GM21619 (cell line): Measurements from ENCODE around the gene ADCY9.
"Not testable (repeated sequence)": the region's sequence is repeated elsewhere in the genome, so short reads cannot be mapped to it uniquely, and the experiment has no call there.

Source experiments
- ATAC-seq: cut with Tn5 transposase; IDR thresholded peaks from one replicate; pipeline ENCODE4 v1.9.1; 2021; ENCODE audit not compliant: unreplicated experiment

The ADCY9 gene

DNA sequence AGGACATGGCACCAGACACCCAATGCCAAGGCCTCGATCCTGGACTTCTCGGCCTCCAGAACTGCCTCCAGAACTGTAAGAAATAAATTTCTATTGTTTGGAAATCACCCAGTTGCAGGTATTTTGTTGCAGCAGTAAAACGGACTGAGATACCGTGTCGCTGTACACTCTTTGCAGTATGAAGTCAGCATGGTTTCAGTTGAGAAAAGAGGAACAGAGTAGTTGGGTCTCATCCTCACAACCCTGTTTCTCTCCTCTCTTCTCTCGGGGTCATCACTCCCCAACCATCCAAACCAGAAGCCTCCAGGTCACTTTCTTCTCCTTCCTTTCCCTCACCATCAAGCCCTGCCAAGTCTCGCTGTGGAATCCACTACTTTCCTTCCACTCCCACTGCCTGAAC is 77.8 kb downstream of the ADCY9 start:
- no peak for ATAC-seq

DNA sequence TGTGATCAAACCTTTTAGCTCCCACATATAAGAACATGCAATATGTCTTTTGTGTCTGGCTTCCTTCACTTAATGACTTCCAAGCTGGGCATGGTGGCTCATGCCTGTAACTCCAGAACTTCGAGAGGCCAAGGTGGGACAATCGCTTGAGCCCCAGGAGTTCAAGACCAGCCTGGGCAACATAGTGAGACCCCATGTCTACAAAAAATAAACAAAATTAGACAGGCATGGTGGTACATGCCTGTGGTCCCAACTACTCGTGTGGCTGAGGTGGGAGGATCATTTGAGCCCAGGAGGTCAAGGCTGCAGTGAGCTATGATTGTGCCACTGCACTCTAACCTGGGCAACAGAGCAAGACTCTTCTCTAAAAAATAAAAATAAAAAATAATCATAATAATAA is 79.3 kb downstream of the ADCY9 start:
- not testable (repeated sequence) for ATAC-seq

DNA sequence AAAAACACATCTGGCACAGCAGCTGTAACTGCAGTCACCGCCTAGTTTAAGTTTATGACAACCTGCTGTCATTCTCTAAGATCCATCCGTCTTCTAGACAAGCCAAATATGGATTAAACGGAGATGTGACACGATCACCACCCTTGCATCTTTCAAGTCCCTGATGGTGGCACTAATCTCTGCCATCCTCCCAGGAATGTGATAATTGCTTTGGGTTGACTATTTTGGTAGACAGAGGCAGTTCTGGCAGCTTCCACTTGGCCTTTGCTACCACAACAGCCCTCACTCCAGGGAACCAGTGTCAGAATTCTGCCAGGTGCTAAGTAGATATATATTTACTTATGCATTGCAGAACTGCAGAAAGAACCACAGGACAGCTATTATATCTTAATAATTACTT is 81.3 kb downstream of the ADCY9 start:
- ATAC-seq, result no peak

DNA sequence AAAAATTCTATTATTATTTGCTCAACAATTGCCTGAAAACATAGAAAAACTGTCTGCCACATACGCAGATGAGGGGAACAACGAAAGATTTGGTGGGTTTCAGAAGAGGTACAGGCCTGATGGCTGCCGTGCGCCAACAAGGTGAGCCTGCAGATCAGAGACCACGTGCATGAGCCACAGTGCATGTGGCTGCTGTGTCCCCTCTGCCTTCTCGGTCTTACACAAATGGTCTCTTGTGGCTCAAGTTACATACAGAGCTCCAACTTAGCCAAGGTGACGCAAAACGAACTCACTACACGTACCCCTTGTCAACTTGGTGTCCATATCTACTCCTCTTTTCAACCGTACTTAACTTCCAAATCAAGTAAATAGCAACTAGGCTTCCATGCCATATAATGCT is 82.3 kb downstream of the ADCY9 start:
- ATAC-seq, result no peak

DNA sequence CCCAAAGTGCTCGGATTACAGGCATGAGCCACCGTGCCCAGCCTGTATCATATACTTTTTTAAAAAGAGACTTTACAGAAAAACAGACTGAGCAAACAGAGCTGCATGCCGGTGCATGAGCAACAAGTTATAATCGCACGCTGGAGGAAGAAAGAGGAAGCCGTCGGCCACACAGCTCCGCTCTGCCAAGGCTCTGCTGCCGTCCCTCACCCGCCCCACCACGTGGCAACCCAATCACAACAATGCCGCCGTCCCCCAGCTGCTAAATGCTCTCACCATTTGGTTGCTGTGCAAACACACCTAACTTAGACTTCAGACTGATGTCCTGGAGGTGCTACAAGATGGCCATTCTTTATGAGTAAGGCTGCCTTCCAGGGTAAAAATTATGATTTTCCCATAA is 83.5 kb downstream of the ADCY9 start:
- ATAC-seq, result no peak

DNA sequence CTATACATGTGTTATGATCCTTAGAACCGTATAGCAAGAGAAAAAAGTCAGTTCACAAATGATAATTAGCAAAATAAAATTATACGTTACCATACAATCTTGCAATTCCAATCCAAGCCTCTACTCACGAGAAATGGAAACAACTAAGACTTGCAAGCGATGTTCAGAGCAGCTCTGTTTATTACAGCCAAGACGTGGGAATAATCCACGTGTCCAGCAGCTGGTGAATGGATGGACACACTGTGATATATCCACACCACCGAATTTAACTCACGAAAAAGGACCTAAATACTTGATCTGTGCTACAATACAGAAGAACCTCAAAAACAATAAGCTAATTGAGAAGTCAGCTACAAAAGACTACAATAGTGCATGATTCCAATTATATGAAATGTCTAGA is 88.1 kb downstream of the ADCY9 start:
- ATAC-seq, result no peak

DNA sequence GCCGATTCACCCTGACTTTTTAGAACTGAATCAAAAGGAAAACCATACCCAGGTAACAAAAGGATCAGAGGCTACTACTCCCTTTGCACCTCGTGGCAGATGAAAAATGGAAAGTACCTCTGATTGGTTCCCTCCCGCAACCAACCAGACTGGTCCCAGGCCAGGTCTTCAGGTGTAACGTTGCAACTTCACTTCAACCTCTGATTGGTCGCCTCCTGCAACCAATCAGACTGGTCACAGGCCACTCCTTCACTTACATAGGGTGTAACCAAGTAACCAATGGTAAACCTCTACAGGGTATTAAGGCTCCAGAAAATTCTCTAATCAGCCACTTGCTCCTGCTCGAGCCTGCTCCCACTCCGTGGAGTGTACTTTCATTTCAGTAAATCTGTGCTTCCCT is 89.4 kb downstream of the ADCY9 start:
- no peak for ATAC-seq

DNA sequence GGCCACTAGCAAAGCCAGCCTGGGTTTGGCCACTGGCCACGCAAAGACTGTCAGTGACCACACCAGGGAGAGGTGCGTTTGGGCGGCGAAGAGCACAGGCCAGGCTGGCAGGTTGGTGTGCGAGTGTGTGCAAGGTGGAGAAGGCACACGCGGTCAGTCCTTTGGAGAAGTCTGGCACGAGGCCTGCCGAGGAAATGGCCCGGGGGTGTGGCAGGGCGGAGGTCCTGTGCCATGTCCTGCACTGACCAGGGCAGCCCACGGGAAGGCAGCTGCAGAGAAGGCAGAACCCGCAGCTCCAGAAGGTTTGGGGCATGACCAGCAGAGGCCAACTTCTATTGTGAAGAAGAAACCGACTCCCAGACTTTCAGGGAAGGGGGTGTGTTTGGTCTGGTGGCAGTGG is 90.8 kb downstream of the ADCY9 start:
- no peak for ATAC-seq

DNA sequence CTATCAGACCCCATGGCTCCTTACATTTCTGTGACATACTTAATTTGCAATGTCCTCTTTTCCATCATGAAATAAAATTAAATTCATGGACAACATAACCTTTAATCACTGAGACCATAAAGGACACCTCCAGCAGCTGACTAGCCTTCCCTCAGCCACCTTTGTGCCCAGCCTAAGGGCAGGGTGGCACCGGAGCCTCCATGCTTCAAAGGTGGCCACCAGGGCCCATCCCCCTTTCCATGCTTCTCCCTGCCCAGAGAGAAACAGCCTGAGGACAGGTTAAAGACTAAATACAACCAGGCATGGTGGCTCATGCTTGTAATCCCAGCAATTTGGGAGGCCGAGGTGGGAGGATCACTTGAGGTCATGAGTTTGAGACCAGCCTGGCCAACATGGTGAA is 94.3 kb downstream of the ADCY9 start:
- no peak for ATAC-seq

DNA sequence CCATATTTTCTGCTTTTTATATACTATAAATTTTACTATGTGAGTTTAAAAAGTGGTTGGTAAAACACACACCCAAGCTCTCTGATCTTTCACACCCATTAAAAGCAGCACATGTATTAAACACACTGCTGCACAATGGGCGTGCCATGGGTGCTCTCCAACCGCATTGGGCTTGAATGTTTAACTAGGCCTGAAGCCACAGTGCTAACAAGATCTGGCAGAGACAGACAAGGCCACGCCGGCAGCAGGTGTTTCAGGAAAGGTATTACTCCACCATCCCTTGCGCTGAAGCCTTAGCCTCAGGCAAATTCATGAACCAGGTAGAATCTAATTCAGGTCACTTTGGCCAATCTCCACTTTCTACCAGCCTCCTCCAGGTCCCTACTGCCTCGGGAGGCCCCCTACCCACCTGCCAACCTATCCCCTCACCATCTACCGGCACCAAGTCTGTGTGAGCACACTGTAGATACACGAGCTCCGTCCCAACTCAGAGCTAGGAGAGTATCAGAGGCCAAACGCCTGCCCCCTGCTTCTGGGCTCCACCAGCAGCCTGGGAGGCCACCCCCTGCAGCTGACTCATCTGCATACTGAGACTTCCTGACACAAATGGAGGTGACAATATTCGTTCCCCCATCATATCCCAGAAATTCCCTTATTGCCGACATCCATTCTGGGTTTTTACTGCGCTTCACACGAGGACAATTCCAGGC is 95.0 kb downstream of the ADCY9 start:
- no peak for ATAC-seq

DNA sequence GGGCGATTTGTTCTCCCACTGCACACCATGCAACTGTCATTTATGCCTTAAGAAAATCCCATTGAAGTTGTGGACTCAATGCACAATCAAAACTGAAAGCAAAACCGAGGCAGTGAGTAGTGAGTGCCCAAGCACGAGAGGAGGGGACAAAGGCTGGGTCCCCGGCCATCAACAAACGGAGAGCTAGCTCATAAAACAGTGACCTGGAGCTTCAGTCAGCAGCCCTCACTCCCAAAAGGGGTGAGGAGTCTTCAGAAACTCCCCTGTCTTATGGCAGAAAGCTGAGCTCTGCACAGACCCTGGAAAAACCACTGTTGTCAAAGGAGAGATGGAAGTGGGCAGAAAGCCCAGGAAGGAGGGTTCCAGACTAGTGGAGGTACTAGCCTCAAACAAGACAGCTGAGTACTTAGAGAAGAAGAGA is 96.9 kb downstream of the ADCY9 start:
- no peak for ATAC-seq

DNA sequence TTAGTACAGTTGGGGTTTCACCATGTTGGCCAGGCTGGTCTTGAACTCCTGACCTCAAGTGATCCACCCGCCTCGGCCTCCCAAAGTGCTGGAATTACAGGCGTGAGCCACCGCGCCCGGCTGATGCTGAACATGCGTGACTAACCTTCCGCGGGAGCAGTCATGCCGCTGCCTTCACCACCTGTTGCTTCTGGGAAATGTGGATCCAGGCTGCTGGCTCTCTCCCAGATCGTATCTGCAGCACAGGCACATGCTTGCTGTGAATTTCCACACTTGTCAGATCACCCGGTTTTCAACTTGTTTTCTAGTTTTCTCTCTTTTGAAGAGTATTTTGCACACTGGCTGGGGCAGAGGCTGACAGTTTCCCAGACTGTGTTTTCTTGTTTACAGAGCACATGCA is 97.9 kb downstream of the ADCY9 start:
- ATAC-seq, result no peak

DNA sequence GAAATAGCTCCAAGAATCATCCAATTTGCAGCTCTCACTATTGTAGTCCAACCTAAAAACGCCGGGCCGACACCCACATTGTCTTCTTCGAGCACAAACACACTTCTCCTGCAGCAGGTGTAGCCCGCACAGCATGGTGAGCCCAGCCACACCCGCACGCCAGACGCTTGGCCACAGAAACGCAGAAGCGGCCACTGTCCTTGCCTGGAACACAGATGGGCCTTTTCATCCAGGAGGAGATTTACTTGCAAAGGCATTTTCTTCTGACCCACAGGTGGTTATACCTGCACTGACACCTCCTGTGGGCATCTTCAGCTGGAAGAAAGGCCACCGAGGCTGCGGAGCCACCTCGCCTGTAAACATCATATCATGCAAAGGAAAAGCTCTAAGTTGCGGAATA is 98.4 kb downstream of the ADCY9 start:
- ATAC-seq, result no peak

DNA sequence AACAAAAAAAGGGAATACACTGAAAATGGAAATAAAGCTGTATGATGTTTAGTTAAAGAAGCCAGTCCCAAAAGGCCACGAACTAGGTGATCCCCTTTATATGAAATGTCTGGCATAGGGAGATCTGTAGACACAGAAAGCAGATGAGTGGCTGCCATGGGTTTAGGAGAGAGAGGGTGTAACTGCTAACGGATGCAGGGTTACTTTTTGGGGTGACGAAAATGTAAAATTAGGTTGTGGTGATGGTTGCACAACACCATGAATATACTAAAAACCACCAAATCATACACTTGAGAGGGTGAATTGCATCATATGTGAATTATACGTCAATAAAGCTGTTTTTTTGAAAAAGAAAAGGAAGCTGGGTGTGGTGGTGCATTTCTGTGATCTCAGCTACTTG is 99.6 kb downstream of the ADCY9 start:
- ATAC-seq, result no peak

DNA sequence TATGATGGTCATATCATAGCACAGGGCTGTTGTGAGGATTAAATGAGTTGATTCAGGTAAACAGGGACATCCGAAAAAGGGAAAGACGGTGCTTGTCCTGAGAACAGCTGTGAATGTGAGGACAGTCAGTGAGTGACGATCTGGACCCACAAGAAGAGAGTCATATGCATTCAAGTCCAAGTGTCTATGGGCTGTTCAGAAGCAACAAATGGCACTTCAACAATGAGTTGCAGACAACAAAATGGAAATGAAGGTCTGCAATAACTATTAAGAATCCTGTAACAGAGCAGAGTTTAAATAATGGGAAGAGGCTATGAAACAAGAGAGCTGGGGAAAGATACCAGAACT is 100.3 kb downstream of the ADCY9 start:
- no peak for ATAC-seq

DNA sequence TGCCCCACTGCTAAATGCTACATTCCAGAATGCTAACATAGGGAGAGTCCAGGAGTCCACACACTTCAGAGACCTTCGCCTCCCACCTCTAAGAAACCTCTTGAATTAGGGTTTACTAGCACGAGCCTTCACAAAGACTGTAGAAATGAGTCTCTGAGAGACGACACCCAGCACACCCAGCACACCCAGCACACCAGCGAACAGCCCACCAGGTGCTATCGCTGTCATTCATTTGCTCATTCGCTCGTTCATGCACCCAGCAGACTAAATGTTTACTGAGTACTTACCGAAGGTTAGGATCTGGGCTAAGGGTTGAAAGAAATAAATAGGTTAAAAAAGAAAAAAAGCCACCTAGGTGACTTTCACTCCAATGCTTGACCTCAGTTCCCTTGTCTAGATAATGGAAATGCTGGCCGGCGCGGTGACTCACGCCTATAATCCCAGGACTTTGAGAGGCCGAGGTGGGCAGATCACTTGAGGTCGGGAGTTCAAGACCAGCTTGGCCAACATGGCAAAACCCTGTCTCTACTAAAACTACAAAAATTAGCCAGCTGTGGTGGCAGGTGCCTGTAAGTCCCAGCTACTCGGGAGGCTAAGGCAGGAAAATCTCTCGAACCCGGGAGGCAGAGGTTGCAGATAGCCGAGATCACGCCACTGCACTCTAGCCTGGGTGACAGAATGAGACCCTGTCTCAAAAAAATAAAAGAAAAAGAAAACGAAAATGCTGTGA is 100.8 kb downstream of the ADCY9 start:
- ATAC-seq, result no peak

DNA sequence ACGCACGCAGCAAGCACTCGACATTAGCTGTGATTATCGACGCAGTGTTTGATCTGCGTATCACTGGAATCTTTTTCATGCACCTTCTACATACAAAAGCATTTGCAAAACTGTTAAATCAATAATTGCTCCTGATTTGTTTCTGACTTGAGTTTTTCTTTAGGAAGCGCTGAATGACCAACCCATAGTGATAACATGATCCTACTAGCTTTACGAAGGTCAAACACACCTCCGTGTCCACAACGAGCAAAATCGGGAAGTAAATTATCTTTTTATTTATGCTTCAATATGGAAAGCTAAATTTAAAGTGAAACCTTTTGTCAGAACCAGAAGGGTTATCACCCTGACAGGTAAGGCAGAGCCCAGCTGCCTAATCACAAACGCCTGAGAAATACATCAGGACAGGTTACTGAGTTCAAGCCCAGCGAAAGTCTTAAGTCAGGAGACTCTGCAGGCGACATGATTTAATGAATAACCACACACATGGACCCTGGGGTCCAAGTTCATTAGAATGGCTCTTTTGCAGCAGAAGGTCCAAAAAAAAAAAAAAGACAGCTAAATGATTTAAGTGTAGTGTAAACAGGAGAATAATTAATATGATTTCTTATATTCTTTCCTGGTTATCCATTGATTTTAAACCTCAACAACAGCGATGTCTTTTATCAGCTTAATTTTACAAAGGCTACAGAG is 104.2 kb downstream of the ADCY9 start:
- no peak for ATAC-seq

DNA sequence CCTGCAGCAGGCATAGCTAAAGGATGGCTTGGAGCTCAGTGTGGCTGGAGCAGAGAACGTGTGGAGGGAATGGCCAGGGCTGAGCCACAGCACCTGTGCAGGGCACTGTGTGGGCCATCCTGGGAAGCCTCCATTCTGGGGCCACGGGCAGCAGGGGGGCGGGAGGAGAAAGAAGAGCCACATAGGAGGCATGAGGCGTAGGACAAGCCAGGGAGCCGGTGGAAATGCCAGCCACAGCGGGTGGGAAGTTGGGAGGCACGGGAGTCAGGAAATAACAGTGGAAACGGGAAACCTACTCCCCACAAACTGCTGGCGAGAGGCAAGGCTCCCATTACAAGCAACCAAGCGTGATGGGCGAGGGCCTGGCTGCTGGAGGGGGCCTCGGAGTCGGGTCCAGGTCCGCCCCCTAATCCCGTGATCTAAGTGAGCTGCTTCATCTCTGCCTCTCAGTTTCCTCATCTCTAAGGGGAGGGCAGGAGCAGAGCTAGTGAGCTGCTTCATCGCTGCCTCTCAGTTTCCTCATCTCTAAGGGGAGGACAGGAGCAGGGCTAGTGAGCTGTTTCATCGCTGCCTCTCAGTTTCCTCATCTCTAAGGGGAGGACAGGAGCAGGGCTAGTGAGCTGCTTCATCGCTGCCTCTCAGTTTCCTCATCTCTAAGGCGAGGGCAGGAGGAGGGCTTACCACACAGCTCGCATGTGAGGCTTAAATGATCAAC is 104.9 kb downstream of the ADCY9 start:
- ATAC-seq, result no peak

DNA sequence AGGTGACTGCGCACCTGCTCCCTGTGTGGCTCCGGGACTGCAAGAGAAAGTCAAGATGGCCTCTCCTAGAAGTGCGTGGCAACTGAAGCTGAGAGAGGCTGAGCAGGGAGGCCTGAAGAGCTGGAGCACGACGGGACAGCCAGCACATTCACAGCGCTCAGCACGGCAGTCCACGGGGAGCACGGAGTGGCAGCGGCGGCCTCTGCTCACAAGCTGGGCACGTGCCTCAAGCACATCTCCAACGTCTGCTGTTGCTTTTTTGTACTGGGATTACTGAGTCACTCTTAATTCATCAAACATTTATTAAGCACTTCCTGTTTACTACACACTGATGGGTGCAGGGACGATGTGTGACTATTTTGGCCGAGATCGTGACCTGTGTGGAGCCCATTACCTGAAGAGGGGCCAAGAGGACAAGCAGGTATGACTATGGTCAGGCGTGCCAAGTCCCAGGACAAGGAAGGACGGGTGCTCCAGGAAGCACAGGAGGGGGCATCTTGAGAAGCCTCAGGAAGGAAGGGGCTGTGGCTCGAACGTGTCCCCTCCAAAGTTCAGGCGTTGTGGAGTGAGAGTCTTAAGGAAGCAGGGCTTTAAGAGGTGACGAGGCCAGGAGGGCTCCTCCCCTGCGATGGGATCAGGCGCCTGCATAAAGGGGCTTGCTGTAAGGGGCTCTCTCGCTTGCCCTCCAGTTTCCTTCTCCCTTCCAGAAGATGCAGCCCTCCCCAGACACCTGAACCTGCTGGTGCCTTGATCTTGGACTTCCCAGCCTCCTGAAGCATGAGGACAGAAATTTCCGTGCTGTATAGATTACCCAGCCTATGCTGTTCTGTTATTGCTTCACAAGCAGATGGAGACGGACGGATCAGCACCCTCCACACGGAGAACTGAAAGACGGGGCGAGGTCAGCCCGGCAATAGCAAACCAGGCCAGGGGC is 105.8 kb downstream of the ADCY9 start:
- ATAC-seq, result no peak

DNA sequence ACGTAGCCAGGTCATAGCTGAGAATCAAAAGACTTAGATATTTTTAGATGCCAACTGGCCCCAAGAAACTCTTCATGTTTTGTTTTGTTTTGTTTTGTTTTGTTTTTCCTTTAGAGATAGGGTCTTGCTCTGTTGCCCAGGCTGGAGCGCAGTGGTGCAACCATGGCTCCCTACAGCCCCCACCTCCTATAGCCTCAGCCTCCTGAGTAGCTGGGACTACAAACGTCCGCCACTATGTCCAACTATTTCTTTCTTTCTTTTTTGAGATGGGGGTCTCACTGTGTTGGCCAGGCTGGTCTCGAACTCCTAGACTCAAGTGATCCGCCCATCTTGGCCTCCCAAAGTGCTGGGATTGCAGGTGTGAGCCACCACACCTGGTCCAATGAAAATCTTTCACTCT is 107.1 kb downstream of the ADCY9 start:
- no peak for ATAC-seq

DNA sequence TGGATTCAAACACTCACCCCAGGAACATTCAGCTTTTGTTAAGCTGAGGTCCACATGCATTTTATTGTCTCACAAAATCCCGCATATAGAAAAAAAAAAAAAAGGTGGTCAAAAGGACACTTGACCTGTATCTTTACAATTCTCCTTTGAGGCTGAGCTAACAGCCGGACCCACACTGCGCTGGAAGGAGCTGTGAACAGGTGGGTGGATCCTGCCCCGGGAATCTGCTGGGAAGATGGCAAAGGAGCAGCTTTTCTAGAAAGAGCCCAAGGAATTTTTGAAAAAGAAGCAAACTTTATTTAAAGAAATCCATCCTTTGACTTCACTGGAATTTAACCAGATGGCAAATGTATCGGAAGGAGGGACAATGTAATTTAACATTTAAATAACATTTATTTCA is 108.1 kb downstream of the ADCY9 start:
- ATAC-seq, result no peak
